HG03135 (cell line): Measurements from ENCODE around the gene CBFA2T3.
"Not testable (repeated sequence)": the region's sequence is repeated elsewhere in the genome, so short reads cannot be mapped to it uniquely, and the experiment has no call there.

Source experiments
- ATAC-seq: cut with Tn5 transposase; IDR thresholded peaks from one replicate; pipeline ENCODE4 v1.9.1; 2021; ENCODE audit warnings: mild to moderate bottlenecking, moderate library complexity; ENCODE audit not compliant: unreplicated experiment

CBFA2T3 gene

DNA sequence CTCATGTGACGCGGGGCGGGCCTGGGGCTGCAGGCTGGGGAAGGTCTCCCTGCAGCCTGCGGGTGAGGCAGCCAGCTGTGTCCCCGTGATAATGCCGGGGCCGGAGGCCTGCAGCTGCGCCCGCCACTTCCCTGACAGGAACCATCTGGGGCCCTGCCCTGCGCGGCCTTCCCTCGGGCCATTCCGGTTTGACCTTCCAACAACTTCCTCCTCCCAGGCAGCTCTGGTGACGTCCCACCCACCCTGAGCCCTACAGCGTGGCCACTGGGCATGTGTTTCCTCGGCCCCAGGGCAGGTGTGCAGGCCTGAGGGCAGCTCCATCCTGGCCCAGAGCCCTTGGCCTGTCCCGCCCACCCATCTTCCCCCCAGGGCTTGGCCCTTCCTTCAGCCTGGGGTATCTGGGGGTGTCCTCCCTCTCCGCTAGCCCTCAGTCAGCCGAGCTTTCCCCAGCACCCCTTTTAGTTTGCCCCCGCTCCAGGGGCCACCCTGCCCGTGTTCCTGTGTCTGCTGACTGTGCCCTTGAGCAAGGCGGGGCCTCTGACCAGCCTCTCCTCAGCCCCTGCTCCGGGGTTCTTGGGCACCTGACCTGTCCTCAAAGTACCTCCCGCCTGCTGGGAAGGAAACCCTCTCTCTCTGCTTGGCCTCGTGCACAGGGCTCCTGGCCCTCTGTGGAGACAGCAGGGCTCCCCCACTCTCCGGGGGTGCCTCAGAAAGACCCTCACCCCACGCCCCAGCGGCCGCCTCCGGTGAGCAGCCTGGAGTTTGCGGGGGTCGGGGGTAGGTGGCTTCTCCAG is at the start of gene CBFA2T3:
Gene CBFA2T3 (minus strand): TSS at position 190 of the 794 bp plus-strand sequence. CDS start 400 bp downstream, outside the sequence.
- no peak for ATAC-seq

DNA sequence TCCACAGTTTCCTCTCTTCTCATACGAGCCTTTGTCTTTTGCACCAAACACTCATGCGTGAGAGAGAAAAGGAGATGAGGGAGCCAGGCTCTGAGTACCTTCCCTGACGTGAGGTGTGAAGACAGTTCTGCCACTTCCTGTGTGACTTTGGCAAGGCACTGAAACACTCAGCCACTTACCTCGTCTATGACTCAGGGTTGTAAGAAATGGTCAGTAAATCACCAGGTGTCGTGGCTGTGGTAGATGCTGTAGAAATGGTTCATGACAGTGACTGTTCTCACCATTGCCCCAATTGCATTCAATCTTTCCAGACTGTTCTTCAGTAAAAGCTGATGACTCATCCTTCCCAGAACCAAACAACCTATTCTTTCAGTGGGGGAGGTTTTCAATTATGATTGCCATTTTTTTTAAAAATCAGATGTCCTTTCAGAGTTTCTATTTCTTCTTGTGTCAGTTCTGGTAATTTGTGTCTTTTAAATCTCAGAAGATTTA is 49.2 kb upstream of the CBFA2T3 start:
- ATAC-seq: peak; percentile 47

DNA sequence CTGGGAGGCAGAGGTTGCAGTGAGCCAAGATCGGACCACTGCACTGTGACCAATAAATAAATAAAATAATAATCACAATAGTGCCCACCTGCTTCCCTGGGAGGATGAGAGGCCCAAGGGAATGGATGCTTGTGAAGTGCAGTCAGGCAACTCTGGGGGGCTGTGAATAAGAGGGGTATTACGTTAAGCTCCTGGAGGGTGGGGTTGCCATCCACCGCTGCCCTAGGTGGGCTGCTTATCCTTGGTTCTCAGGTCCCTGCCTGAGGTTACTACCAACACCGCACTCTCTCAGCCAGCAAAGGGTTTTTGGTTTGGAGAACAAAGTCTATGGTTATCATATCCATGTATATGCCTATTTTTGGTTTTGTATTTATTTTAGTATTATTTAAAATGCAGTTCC is 48.6 kb upstream of the CBFA2T3 start:
- no peak for ATAC-seq

DNA sequence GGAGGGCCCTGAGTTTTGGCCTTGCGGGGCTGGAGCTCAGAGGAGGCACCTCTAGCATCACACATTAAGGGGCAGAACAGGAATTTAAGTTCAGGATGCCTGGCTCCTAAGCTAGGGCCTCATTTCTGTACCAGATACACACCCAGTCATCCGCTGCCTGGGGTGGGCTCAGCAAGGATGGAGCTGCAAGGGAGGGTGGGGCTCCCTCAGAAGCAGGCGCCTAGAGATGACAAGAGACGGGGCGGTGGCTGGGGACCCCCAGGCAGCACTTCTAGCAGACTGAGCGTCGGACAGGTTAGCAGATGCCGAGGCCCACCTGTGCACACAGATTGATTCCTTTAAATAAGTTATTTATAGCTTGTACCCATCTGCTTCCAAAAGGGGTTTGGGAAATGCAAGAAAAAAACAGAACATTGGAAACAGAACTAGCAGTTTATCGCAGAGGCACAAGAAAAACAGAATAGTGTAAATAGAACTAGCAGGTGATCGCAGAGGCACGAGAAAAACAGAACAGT is 47.6 kb upstream of the CBFA2T3 start:
- no peak for ATAC-seq

DNA sequence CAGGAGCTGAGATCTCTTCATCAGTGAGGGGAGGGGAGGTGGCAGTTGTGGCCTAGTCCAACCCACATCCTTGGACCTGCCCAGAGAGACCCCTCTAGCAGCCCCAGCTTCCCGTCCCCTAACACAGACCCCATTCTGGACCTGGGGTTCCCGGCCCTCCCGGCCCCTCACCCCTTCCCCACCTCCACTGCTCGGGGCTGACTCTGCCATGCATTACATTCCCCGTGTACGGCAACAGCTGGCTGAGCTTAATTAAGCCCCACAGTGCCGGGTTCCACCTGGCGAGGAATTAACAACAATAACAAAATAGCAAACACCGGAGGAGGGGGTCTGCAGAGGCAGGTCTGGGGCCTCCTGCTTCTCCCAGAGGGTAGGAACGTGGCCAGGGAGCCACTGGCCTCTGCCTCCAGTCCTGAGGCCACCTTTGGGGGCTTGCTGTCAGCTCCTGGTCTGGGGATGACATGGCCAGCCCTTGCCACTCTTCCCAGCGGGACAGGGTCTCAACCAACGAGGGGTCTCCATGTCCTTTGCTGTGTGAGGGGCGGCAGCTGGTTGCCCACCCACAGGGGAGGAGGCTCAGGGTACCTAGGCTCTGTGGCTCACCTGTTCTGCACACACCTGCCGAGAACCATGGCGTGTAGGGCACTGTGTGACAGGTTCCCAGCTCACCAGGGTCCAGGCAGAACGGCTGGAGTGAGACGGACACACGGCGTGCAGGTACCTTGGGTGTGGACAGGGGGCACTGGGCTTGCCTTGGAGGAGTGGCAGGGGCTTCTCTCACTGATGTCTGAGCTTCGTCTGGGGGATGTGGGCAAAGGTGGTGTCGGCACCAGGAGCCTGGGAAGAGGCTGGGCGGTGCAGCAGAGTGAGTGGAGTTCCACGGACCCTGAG is 46.9 kb upstream of the CBFA2T3 start:
- no peak for ATAC-seq

DNA sequence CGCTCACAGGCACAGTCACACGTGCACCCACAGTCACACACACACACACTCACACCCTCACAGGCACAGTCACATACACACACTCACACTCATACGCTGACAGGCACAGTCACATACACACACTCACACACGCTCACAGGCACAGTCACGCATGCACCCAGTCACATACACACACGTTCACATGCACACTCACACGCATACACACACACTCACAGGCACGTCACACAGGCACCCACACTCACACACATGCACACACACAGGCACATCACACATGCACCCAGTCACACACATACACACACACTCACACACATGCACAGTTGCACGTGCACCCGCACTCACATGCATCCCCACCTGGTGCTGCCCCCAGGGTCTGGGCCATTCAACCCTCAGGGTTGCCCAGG is 46.1 kb upstream of the CBFA2T3 start:
- no peak for ATAC-seq

DNA sequence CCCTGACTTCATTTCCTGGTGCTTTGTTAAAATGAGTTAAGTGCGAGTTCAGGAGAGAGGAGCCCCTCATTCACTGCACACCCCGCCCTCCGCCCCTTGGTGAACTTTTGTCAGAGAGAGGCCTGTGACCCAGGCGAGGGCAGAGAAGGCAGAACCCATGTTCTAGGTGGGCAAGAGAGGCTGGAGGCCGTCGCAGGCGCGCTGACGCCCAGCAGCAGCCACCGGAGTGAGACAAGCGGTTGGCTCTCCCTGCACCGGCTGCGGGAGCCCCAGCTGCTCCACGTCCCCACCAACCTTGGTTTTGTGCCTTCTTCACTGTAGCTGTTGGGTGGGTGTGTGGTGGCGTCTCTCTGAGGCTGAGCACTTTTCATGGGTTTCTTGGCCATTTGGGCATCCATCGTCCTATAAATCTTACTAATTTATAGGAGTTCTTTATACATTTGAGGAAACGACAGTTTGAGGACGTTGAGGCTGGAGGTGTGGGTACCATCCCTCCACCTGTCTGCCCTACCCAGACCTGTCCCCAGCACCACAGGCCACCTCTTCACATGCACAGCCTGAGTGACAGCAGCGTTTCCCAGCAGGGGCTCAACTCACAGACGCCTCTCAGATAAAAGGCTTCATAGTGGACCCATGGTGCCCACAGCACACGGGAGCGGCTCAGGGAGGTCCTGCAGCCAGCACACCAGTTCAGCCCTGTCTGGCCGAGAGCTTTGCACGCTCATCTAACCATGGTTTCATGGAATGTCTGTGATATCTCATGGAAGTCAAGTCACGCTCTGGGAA is 45.2 kb upstream of the CBFA2T3 start:
- ATAC-seq: no peak

DNA sequence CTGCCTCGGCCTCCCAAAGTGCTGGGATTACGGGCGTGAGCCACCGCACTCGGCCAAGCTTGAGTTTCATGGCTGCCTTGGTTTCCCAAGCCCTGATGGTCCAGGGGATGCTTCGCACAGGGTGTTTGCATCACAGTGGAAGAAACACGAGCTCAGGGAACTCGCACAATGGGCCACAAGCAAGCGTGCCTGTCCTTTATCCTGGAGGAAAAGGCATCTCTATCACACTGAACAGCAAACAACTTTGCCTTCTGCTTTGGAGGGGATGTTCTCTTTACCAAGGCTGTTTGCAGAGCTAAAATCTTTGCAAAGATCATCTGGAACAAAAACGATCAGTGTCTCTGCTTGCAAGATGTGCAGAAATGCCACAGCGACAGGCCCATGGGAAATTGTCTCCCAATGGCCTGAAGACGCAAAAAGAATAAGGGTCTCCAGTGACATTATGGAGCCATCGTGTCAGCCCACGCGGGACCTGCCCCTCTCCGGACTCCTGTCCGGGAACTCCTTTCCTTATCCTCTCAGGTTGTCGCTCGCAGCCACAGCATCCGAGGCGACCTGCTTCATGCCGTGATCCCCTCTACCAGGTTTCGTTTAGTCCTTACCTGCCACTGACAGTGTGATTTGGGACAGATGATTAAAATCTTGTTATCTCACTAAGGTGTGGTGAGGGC is 44.1 kb upstream of the CBFA2T3 start:
- ATAC-seq: no peak

DNA sequence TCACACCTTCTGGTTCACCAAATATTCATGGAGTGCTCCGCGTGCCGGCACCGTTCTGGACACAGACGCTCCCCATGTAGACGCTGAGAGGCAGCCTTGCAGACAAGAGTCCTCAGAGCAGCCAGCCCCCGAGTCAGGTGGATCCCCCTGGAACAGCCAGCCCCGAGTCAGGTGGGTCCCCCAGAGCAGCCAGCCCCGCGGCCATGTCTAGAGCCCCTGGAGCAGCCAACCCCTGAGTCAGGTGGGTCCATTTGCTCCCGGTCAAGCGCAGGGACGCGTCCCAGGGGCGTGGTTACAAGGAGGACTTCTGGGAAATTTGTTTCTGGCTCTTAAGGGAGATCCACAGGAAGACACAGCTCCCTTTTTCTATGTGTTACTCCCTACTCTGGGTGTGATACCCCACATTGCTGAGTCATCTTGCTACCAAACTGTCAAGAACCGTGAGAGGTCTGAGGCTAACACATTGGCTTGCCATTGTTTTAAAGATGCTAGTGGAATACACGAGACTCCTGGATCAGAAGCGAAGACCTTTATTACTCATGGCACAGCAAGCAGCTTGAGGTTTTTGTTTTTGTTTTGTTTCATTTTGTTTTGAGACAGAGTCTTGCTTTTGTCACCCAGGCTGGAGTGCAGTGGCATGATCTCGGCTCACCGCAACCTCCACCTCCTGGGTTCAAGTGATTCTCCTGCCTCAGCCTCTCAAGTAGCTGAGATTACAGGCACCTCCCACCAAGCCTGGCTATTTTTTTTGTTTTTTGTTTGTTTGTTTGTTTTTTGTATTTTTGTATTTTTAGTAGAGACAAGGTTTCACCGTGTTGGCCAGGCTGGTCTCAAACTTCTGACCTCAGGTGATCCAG is 43.3 kb upstream of the CBFA2T3 start:
- no peak for ATAC-seq

DNA sequence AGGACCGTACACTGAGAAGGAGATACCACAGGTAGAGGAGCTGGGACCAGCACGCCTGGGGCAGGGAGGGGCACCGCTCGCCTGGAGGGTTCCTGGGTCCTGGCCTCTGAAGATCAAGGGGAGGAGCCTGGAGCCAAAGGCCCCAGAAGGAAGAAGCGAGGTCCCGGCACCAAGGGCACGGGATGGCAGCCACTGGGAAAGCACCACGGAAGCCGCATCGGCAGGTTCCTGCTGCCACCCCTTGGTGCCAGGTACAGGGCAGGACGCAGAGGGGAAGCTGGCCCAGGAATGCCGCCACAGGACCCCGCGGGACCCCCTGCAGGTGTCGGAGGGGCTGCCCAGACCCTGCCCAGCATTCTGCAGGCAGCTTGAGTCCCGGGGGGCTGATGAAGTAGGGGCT is 42.5 kb upstream of the CBFA2T3 start:
- no peak for ATAC-seq

DNA sequence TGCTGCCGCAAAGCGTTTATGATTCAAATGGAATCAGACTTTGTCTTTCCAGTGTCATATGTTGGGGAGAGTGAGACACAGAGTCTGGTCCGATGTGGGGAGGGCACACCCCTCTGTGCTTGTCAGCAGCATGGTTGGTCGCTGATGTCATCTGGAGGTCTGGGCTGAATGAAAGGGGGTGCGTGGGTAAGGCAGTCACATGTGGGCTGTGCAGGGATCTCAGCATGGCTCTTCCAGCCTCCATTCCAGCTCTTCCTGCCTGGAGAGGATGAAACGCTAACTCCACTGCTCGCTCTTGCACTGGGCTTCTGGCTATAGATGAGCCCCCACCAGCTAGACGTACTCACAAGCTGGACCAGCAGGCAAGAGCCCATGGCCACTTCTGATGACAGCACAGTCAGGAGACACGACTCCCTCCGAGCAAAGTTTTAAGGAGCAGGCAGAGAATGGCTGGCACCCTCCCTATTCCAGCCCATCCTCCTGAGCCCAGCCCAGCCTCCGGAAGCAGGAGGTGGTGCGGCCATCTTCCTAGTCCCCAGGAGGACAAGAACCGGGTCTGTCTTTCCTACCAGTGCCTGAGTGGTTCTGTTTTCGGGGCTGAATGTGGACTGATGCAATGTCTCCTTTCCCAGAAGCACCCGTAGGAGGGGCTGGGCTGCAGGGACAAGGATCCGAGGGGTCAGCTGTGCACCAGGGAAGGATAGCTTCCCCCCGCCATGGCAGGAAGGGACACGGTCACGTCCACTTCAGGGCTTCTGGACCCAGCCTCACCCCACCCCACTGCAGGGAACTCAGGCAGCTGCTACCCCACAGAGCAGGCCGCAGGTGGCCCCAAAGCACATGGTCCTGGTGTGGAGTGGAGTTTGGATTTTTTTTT is 41.5 kb upstream of the CBFA2T3 start:
- ATAC-seq: no peak

DNA sequence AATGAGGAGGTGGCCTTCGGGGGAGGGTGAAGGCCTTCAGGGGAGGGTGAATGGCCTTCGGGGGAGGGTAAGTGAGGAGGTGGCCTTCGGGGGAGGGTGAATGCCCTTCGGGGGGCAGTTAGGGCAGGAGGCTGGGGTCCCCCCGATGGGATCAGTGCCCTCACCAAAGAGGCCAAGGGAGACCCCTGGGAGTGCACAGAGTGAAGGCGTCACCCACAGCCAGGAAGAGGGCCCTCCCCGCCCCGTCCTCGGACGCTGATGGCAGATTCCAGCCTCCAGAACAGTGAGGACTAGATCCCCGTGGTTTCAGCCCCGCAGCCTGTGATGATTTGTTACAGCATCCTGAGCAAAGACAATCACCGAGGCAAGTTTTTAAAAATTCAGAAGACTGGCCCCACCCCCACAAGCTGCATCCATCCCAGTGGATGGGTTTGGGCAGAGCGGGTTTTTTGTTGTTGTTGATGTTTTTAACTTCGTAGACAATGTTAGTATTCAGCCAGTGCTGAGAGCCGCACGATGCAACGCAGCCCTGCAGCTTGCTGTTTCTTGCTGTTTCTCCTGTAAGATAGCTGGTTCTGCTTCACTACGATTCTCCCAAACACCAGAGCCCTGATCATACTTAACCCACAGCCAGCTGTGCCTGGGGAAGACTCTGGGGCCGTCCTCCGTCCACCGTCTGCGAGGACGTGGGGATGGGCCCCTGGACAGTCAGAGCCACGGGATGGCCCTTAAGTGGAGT is 40.7 kb upstream of the CBFA2T3 start:
- no peak for ATAC-seq

DNA sequence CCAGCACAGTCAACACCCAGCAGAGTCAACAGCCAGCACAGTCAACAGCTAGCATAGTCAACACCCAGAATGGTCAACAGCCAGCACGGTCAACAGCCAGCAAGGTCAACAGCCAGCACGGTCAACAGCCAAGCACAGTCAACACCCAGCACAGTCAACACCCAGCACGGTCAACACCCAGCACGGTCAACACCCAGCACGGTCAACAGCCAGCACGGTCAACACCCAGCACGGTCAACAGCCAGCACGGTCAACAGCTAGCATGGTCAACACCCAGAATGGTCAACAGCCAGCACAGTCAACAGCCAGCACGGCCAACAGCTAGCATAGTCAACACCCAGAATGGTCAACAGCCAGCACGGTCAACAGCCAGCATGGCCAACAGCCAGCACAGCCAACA is 39.6 kb upstream of the CBFA2T3 start:
- ATAC-seq: not testable (repeated sequence)

DNA sequence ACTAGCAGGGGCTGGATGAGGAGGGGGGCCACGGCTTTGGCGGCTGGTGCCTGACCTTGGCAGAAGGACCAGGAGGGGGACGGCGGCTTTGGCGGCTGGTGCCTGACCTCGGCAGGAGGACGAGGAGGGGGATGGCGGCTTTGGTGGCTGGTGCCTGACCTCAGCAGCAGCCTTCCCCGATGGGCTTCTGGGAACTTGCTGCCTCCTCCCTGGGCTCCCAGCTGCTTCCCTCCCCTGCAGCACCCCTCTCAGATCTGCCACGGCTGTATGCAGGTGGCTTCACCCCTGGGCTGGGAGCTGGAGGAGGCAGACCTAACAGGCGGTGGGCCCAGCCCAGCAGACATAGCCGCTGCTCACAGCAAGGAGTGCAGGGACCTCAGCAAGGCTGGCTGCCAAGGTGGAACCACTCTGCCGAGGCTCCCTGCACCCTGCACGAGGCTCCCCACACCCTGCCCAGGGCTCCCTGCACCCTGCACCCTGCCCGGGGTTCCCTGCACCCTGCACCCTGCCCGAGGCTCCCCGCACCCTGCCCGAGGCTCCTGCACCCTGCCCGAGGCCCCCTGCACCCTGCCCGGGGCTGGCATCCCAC is 38.4 kb upstream of the CBFA2T3 start:
- no peak for ATAC-seq

DNA sequence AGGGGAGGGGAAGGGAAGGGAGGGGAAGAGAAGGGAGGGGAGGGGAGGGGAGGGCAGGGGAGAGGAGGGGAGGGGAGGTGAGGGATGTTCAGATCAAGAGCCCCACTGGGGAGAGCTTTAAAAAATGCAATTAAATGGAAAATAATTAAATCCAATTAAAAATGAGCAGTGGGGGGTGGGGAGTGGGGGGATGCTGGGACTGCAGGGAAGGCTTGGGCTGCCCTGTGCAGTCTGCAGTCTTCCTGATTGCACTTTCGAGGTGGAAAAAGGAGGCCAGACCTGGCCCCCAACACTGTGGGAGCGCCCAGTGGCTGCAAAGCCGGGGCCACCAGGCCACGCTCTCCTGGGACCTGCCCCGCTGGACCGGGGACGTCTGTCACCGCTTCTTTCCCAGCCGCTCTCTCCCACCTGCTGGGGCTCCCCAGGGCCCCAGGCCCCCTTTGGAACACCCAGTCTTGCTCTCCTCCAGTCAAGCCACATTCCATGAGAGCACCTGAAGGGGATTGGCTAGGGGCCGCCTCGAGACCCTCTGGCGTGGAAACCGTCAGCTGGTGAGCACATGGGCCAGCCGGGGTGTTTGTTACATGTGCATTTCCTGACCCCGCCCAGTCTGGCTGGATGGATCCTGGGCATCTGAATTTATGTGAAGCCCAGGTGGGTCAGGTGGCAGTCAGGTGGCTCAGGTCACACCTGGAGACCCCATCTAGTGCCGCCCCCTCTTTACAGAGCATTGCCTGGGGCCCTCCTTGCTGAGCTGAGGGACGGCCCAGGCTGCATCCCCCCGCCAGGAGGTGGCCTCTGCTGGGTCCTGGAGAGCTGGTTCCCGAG is 37.6 kb upstream of the CBFA2T3 start:
- ATAC-seq: no peak

DNA sequence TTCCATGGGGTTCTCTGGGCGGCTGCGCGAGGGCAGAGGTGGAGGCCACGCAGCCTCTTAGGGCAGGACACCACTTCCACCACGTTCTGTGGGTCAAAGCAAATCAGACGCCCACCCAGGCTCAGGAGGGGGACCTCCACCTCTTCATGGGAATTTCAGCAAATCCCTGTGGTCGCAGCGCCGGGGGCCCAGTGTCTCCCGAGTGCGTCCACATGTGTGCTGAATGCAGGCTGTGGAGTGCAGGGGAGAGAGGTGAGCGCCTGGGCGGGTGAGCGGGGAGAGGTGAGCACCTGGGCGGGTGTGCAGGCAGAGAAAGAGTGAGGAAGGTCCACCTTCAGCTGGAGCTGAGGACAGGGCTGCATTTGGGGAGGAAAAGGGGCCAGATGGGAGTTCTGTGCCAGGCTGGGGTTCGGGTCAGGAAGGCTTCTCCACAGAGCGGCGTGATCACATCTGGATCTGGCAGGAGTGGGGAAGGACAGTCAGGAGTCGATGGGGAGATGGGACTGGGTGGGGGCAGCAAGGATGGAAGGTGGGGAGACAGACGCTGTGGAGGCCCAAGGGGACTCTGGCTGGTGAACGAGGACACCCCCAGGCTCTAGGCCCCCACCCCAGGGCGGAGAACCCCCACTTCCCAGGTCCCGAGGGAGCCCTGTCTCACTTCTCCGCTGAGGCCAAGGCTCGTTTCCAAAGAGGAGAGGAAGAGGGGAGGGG is 36.8 kb upstream of the CBFA2T3 start:
- ATAC-seq: no peak
